Activated CD4-positive, alpha-beta memory T cell treated with anti-CD3 and anti-CD28 coated beads for 36 hours (primary cell): ENCODE results near the gene BMPR1B. TPM values are rescaled to one million over a fixed set of nuclear protein-coding genes. Genes with fewer than 3 reads are reported as not detected.
"Not testable (repeated sequence)": the region's sequence is repeated elsewhere in the genome, so short reads cannot be mapped to it uniquely, and the experiment has no call there.

Experiments
- CTCF ChIA-PET: fragments of 350-600 bp; sonication (Branson Sonifier 250); formaldehyde crosslinking; loops from one replicate; lab custom pipeline; 2021; ENCODE audit warnings: antibody characterized with exemption, inconsistent platforms; lab: Charles Lee
- POLR2A ChIA-PET: fragments of 350-600 bp; sonication (Branson Sonifier 250); formaldehyde crosslinking; loops from one replicate; lab custom pipeline; 2021; ENCODE audit warnings: antibody characterized with exemption; lab: Charles Lee
- DNase-seq: peaks from one replicate; pipeline ENCODE4 v3.0.0-alpha.2; 2020
- H3K27ac Mint-ChIP-seq: one replicate; pipeline ENCODE4 v1.8.0; 2021; ENCODE audit warnings: mixed read lengths
- H3K27me3 Mint-ChIP-seq: one replicate; pipeline ENCODE4 v1.8.0; 2021; ENCODE audit warnings: mixed read lengths
- H3K36me3 Mint-ChIP-seq: one replicate; pipeline ENCODE4 v1.8.0; 2021; ENCODE audit warnings: mixed read lengths
- H3K4me1 Mint-ChIP-seq: one replicate; pipeline ENCODE4 v1.8.0; 2021; ENCODE audit warnings: low read depth, mixed read lengths
- H3K4me3 Mint-ChIP-seq: one replicate; pipeline ENCODE4 v1.8.0; 2021; ENCODE audit warnings: mild to moderate bottlenecking, mixed read lengths
- H3K9me3 Mint-ChIP-seq: one replicate; pipeline ENCODE4 v1.8.0; 2021; ENCODE audit warnings: mixed read lengths
- intact Hi-C: fragments of 100-400 bp; cut with micrococcal nuclease; formaldehyde crosslinking; loops from one replicate; pipeline ENCODE4 v1.15.1; 2023
- total RNA-seq, 2 experiments: library from RNA; stranded (reverse); gene quantifications; one replicate each; pipeline ENCODE4 v1.2.3, GENCODE V29; 2021

The BMPR1B gene
- total RNA-seq, 2 experiments from 2014 or later, result not detected

GRCh38 chr4:95122001-95122400 is 364.2 kb downstream of the BMPR1B start:
- Mint-ChIP-seq H3K4me1 (no peaks in the 10 kb centered on the region), H3K27ac (no peak overlapping the region), H3K9me3 (no peaks in the 10 kb centered on the region), H3K4me3 (no peak overlapping the region), H3K27me3 (no peaks in the 10 kb centered on the region), H3K36me3 (no peaks in the 10 kb centered on the region)
- POLR2A ChIA-PET, result no interaction called here
- CTCF ChIA-PET, result no interaction called here
- intact Hi-C loops, result loop anchor here (10.0 kb wide), 1 partner anchor 717 kb away; no protein-coding TSS in a partner anchor
- no peak for DNase-seq

GRCh38 chr4:95124906-95125504 is 367.2 kb downstream of the BMPR1B start:
- POLR2A ChIA-PET, result no interaction called here
- intact Hi-C loops, result loop anchor here (1.0 to 10.0 kb wide), 2 partner anchors 504 to 720 kb away; no protein-coding TSS in a partner anchor
- Mint-ChIP-seq H3K27ac (no peak overlapping the region), H3K36me3 (no peaks in the 10 kb centered on the region), H3K9me3 (no peaks in the 10 kb centered on the region), H3K27me3 (peaks cover 1% of the 10 kb centered on the region), H3K4me1 (peaks cover 4% of the 10 kb centered on the region), H3K4me3 (no peak overlapping the region)
- DNase-seq, result no peak
- CTCF ChIA-PET, result interaction anchor here (1.5 kb wide), 1 partner anchor 504 kb away, joined by 9 read pairs; no protein-coding TSS in a partner anchor

- no peak overlapping the region for H3K27ac Mint-ChIP-seq
- H3K9me3 Mint-ChIP-seq, result no peaks in the 10 kb centered on the region
- peaks cover 5% of the 10 kb centered on the region for H3K4me1 Mint-ChIP-seq
- peaks cover 1% of the 10 kb centered on the region for H3K27me3 Mint-ChIP-seq
- ChIA-PET POLR2A (no interaction called here), CTCF (no interaction called here)
- intact Hi-C loops, result loop anchor here (10.0 kb wide), 1 partner anchor 724 kb away; no protein-coding TSS in a partner anchor
- no peak for DNase-seq
- no peak overlapping the region for H3K4me3 Mint-ChIP-seq
- H3K36me3 Mint-ChIP-seq, result no peaks in the 10 kb centered on the region
Measured at GRCh38 chr4:95129031-95129430, 371.3 kb downstream of the BMPR1B start.

DNA sequence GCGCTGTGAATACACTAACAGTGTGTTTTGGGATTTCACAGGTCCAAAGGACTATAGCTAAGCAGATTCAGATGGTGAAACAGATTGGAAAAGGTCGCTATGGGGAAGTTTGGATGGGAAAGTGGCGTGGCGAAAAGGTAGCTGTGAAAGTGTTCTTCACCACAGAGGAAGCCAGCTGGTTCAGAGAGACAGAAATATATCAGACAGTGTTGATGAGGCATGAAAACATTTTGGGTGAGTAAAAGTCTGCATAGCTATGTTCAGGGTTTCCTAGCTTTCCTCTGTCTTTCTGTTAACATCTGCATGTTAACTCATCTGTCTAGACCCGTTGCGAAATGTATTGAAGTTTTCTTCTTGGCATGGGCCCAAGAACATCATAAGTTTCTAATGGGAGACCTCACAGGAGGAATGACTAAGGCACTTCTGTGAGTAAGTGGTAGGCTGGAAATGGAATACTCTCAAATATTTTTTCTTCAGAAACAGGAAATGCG is 372.1 kb downstream of the BMPR1B start:
- H3K36me3 Mint-ChIP-seq, result no peaks in the 10 kb centered on the region
- POLR2A ChIA-PET, result no interaction called here
- intact Hi-C loops, result loop anchor here (10.0 kb wide), 1 partner anchor 725 kb away; no protein-coding TSS in a partner anchor

DNA sequence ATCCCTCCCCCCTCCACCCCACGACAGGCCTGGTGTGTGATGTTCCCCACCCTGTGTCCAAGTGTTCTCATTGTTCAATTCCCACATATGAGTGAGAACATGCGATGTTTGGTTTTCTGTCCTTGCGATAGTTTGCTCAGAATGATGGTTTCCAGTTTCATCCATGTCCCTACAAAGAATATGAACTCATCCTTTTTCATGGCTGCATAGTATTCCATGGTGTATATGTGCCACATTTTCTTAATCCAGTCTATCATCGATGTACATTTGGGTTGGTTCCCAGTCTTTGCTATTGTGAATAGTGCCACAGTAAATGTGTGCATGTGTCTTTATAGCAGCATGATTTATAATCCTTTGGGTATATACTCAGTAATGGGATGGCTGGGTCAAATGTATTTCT is 376.3 kb downstream of the BMPR1B start:
- POLR2A ChIA-PET, DNase-seq, H3K27ac Mint-ChIP-seq, H3K36me3 Mint-ChIP-seq, intact Hi-C loops, H3K4me1 Mint-ChIP-seq, H3K9me3 Mint-ChIP-seq, H3K4me3 Mint-ChIP-seq, H3K27me3 Mint-ChIP-seq, CTCF ChIA-PET: not testable (repeated sequence)

More for the DNA sequence above, 372.1 kb downstream of the BMPR1B start:
- peaks cover 5% of the 10 kb centered on the region for H3K4me1 Mint-ChIP-seq
- DNase-seq, result no peak
- no peaks in the 10 kb centered on the region for H3K9me3 Mint-ChIP-seq
- H3K4me3 Mint-ChIP-seq, result no peak overlapping the region
- H3K27ac Mint-ChIP-seq, result no peak overlapping the region
- CTCF ChIA-PET, result no interaction called here
- peaks cover 1% of the 10 kb centered on the region for H3K27me3 Mint-ChIP-seq

DNA sequence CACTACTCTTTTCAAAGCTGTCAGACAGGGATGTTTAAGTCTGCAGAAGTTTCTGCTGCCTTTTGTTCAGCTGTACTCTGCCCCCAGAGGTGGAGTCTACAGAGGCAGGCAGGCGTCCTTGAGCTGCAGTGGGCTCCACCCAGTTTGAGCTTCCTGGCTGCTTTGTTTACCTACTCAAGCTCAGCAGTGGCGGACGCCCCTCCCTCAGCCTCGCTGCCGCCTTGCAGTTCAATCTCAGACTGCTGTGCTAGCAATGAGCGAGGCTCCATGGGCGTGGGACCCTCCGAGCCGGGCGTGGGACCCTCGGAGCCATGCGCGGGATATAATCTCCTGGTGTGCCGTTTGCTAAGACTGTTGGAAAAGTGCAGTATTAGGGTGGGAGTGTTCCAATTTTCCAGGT is 381.7 kb downstream of the BMPR1B start:
- H3K9me3 Mint-ChIP-seq, POLR2A ChIA-PET, H3K27ac Mint-ChIP-seq, H3K4me1 Mint-ChIP-seq, intact Hi-C loops, CTCF ChIA-PET, DNase-seq, H3K36me3 Mint-ChIP-seq, H3K4me3 Mint-ChIP-seq: not testable (repeated sequence)
- peaks cover 14% of the 10 kb centered on the region for H3K27me3 Mint-ChIP-seq

DNA sequence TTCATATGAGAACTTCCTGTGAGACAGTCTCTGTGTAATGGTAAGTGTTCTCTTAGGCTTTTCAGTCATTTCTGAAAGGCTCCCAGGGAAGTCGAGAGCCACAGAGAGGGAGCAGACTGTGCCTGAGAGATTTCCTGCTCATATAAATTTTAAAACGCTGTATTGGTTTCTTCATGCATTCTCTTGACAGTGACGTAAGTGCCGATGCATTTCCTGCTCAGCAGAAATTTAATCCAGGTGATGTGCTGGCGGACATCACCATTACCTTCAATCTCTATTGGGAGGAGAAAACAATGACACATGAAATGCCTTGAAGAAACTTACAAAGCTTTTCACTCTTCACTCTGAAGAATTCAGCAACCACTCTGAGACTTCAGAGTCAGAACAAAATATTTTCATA is 383.6 kb downstream of the BMPR1B start:
- no peaks in the 10 kb centered on the region for H3K4me1 Mint-ChIP-seq
- no peaks in the 10 kb centered on the region for H3K9me3 Mint-ChIP-seq
- no peak overlapping the region for H3K27ac Mint-ChIP-seq
- ChIA-PET POLR2A (no interaction called here), CTCF (no interaction called here)
- H3K36me3 Mint-ChIP-seq, result no peaks in the 10 kb centered on the region
- intact Hi-C loops, result no loop called here
- no peak overlapping the region for H3K4me3 Mint-ChIP-seq
- H3K27me3 Mint-ChIP-seq, result peaks cover 18% of the 10 kb centered on the region
- no peak for DNase-seq

GRCh38 chr4:95142932-95143331 is 385.2 kb downstream of the BMPR1B start:
- Mint-ChIP-seq H3K36me3 (no peaks in the 10 kb centered on the region), H3K27me3 (peaks cover 18% of the 10 kb centered on the region)
- POLR2A ChIA-PET, result no interaction called here

GRCh38 chr4:95151255-95151654 is 393.5 kb downstream of the BMPR1B start:
- H3K9me3 Mint-ChIP-seq, result no peaks in the 10 kb centered on the region
- H3K27me3 Mint-ChIP-seq, result no peaks in the 10 kb centered on the region
- ChIA-PET POLR2A (no interaction called here), CTCF (no interaction called here)
- peaks cover 12% of the 10 kb centered on the region for H3K4me1 Mint-ChIP-seq
- H3K4me3 Mint-ChIP-seq, result no peak overlapping the region
- H3K27ac Mint-ChIP-seq, result no peak overlapping the region
- no peak for DNase-seq
- intact Hi-C loops, result no loop called here
- no peaks in the 10 kb centered on the region for H3K36me3 Mint-ChIP-seq

More at GRCh38 chr4:95142932-95143331, 385.2 kb downstream of the BMPR1B start:
- no peak for DNase-seq
- H3K9me3 Mint-ChIP-seq, result no peaks in the 10 kb centered on the region
- CTCF ChIA-PET, result no interaction called here
- H3K27ac Mint-ChIP-seq, result no peak overlapping the region
- intact Hi-C loops, result no loop called here
- H3K4me1 Mint-ChIP-seq, result no peaks in the 10 kb centered on the region
- no peak overlapping the region for H3K4me3 Mint-ChIP-seq

- no peak for DNase-seq
- Mint-ChIP-seq H3K9me3 (no peaks in the 10 kb centered on the region), H3K27me3 (no peaks in the 10 kb centered on the region), H3K4me1 (peaks cover 14% of the 10 kb centered on the region), H3K36me3 (no peaks in the 10 kb centered on the region), H3K27ac (no peak overlapping the region), H3K4me3 (no peak overlapping the region)
- intact Hi-C loops, result no loop called here
- CTCF ChIA-PET, result no interaction called here
- POLR2A ChIA-PET, result no interaction called here
Measured at GRCh38 chr4:95153182-95153581, 395.4 kb downstream of the BMPR1B start.

DNA sequence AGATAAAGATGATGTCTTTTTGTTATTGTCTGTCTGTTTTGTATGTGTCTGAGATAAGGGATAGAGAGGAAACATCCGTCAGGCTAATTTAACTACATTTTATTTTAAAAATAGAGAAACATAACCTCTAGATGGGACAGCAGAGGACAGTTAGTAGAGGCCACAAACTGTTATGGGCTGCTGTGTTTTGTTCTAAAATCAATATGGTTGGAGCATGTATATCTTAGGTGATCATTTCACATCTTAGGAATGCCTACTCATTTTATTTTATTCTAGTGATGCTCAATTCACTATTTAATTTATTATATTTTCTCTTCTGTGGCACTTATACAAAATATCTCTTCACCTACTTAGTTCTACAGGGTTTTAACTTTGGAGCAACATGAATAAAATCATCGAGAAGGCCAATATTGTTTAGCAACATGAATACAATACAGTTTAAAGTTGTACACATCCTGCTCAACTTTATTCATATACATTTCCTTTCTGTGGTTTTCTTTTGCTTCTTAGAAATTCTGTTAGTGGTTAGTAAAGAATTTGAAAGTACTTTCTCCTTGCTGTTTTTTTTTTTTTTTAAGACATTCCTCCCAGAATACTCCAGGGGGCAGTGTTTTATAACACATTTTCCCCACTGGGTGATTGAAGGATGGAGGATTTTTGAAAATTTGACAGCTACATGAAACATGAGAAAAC is 398.1 kb downstream of the BMPR1B start:
- Mint-ChIP-seq H3K36me3 (no peaks in the 10 kb centered on the region), H3K4me1 (peaks cover 14% of the 10 kb centered on the region), H3K27ac (no peak overlapping the region), H3K27me3 (no peaks in the 10 kb centered on the region), H3K4me3 (no peak overlapping the region), H3K9me3 (no peaks in the 10 kb centered on the region)
- CTCF ChIA-PET, result interaction anchor here (0.6 to 1.2 kb wide), 5 partner anchors 11 to 1193 kb away, joined by 3 to 4 read pairs (median 3); no protein-coding TSS in a partner anchor
- no peak for DNase-seq
- intact Hi-C loops, result loop anchor here (5.0 kb wide), 2 partner anchors 351 to 1196 kb away; no protein-coding TSS in a partner anchor
- POLR2A ChIA-PET, result interaction anchor here (0.6 kb wide), 1 partner anchor 94 kb away, joined by 3 read pairs; no protein-coding TSS in a partner anchor

- Mint-ChIP-seq H3K4me3 (no peak overlapping the region), H3K9me3 (no peaks in the 10 kb centered on the region), H3K4me1 (peaks cover 14% of the 10 kb centered on the region), H3K27me3 (no peaks in the 10 kb centered on the region), H3K36me3 (no peaks in the 10 kb centered on the region), H3K27ac (no peak overlapping the region)
- intact Hi-C loops, result loop anchor here (5.0 kb wide), 2 partner anchors 351 to 1196 kb away; no protein-coding TSS in a partner anchor
- no peak for DNase-seq
- ChIA-PET CTCF (interaction anchor here (0.6 to 1.2 kb wide), 8 partner anchors 8 to 1352 kb away, joined by 3 to 4 read pairs (median 3); no protein-coding TSS in a partner anchor), POLR2A (interaction anchor here (0.6 kb wide), 1 partner anchor 93 kb away, joined by 3 read pairs; no protein-coding TSS in a partner anchor)
Measured at GRCh38 chr4:95156452-95156765, 398.7 kb downstream of the BMPR1B start.
